NB4 (cell line): ENCODE data around the gene SDF4.

Experiments used
- CTCF ChIP-seq: IDR thresholded peaks from one replicate; pipeline ENCODE4 v1.5.1; 2012; ENCODE audit warnings: low read depth, low read length
- MAX ChIP-seq: IDR thresholded peaks from 2 replicates; pipeline ENCODE4 v1.6.1; 2011; ENCODE audit warnings: low read depth, low read length
- MYC ChIP-seq: IDR thresholded peaks from 2 replicates; pipeline ENCODE4 v1.6.1; 2011; ENCODE audit warnings: low read depth, low read length
- POLR2A ChIP-seq: IDR thresholded peaks from 2 replicates; pipeline ENCODE4 v1.6.1; 2011; ENCODE audit warnings: mild to moderate bottlenecking; ENCODE audit not compliant: insufficient read length; ENCODE audit errors: extremely low read depth

- no peak for TF ChIP-seq CTCF
- TF ChIP-seq POLR2A, result no peak
- TF ChIP-seq MYC, result no peak
- TF ChIP-seq MAX, result no peak
Observed at GRCh38 chr1:1262758-1263157, 31.0 kb upstream of the SDF4 start.
